ENCODE measurements around the gene TRIM49B.
"Not testable (repeated sequence)": the region's sequence is repeated elsewhere in the genome, so short reads cannot be mapped to it uniquely, and the experiment has no call there.

DNA sequence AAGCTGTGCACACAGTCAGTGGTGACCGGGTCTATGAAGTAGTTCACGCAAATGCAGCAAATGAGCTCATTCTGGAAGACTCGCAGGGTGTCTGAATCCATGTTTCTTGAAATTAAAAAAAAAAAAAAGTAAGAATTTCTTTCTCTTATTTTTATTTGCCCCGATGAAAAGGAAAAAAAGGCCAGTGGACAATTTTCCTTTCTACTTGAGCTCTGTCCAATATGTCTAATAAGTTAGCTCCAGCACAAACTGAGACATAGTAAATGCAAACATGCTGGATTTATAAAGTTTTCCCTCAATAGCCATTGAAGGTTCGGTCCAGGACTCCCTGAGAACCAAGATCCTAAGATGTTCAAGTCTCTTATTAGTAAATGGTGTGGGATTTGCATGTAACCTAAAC is 30.4 kb downstream of the TRIM49B start, which contains the start of gene TRIM64C:
- TF ChIP-seq, protein P1, sequence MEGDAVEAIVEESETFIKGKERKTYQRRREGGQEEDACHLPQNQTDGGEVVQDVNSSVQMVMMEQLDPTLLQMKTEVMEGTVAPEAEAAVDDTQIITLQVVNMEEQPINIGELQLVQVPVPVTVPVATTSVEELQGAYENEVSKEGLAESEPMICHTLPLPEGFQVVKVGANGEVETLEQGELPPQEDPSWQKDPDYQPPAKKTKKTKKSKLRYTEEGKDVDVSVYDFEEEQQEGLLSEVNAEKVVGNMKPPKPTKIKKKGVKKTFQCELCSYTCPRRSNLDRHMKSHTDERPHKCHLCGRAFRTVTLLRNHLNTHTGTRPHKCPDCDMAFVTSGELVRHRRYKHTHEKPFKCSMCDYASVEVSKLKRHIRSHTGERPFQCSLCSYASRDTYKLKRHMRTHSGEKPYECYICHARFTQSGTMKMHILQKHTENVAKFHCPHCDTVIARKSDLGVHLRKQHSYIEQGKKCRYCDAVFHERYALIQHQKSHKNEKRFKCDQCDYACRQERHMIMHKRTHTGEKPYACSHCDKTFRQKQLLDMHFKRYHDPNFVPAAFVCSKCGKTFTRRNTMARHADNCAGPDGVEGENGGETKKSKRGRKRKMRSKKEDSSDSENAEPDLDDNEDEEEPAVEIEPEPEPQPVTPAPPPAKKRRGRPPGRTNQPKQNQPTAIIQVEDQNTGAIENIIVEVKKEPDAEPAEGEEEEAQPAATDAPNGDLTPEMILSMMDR (IDR thresholded peaks at IDR 0.05), result not testable (repeated sequence)
- TF ChIP-seq POLR2A (IDR thresholded peaks at IDR 0.05), result not testable (repeated sequence)
